Femur (tissue), 1 donor: ENCODE measurements around the gene GOLGA8G.
"Not testable (repeated sequence)": the region's sequence is repeated elsewhere in the genome, so short reads cannot be mapped to it uniquely, and the experiment has no call there.

Source experiments
- DNase-seq: peaks from one replicate; pipeline ENCODE4 v3.0.0-alpha.2; 2017

GOLGA8G gene

GRCh38 chr15:28532954-28533353 is at the start of gene GOLGA8G:
Gene GOLGA8G, minus strand, starts transcription at chr15:28532971. Its CDS starts 62 bp downstream, at chr15:28532909.
- not testable (repeated sequence) for DNase-seq

- not testable (repeated sequence) for DNase-seq
These were observed 40.6 kb upstream of the GOLGA8G start for GRCh38 chr15:28573351-28573750.

GRCh38 chr15:28553268-28553667 is 20.5 kb upstream of the GOLGA8G start, which contains the start of gene GOLGA6L25:
Gene GOLGA6L25, plus strand, starts transcription at chr15:28553568. Its CDS starts 61 bp downstream, at chr15:28553629.
- not testable (repeated sequence) for DNase-seq

GRCh38 chr15:28515208-28515607 is 17.6 kb downstream of the GOLGA8G start:
- DNase-seq: not testable (repeated sequence)

- DNase-seq: not testable (repeated sequence)
These were observed 18.6 kb downstream of the GOLGA8G start for GRCh38 chr15:28514128-28514527.

- not testable (repeated sequence) for DNase-seq
These were observed 24.4 kb downstream of the GOLGA8G start for GRCh38 chr15:28508217-28508889.

GRCh38 chr15:28481340-28481739 is 51.4 kb downstream of the GOLGA8G start:
- DNase-seq: not testable (repeated sequence)
